ENCODE data around the gene SHISA9. TPM values are rescaled to one million over a fixed set of nuclear protein-coding genes. Genes with fewer than 3 reads are reported as not detected.
"Not testable (repeated sequence)": the region's sequence is repeated elsewhere in the genome, so short reads cannot be mapped to it uniquely, and the experiment has no call there.

The SHISA9 gene
- not detected for polyA plus RNA-seq (2012; ENCODE audit: insufficient read depth, insufficient read length)

- DNase-seq (ENCODE audit: low read depth, low spot score), result no peak
- H3K4me3 ChIP-seq (ENCODE audit: low read length), result no peak within 1 kb of the TSS
These were observed at the start of gene SHISA9 for GRCh38 chr16:12901597-12902461. SHISA9 (plus strand) TSS chr16:12901598.

GRCh38 chr16:12853972-12854371 is 47.4 kb upstream of the SHISA9 start:
- no peak overlapping the region for H3K4me3 ChIP-seq (ENCODE audit: low read length)
- no peak for DNase-seq (ENCODE audit: low read depth, low spot score)

DNA sequence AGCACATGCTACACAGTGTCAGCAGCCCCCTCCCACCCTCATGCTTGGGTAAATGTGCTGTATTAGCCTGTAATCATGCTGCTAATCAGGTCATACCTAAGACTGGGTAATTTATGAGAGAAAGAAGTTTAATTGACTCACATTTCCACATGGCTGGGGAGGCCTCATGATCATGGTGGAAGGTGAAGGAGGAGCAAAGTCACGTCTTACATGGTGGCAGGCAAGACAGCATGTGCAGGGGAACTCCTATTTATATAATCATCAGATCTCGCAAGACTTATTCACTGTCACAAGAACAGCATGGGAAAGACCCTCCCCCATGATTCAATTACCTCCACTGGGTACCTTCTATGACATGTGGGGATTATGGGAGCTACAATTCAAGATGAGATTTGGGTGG is 44.0 kb upstream of the SHISA9 start:
- H3K4me3 ChIP-seq (ENCODE audit: low read length); DNase-seq (ENCODE audit: low read depth, low spot score): not testable (repeated sequence)

DNA sequence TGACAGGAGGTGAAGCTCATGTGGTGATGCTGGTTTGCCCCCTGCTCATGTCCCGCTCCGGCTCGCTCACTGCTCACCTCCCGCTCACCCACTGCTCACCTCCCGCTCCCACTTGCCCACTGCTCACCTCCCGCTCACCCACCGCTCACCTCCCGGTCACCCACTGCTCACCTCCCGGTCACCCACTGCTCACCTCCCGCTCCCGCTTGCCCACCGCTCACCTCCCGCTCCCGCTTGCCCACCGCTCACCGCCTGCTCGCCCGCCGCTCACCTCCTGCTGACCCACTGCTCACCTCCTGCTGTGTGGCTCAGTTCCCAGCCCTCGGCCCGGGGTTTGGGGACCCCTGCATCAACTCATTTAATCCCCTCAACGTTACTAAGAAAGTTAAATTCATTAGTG is 39.1 kb upstream of the SHISA9 start:
- H3K4me3 ChIP-seq (ENCODE audit: low read length), result no peak overlapping the region
- no peak for DNase-seq (ENCODE audit: low read depth, low spot score)

DNA sequence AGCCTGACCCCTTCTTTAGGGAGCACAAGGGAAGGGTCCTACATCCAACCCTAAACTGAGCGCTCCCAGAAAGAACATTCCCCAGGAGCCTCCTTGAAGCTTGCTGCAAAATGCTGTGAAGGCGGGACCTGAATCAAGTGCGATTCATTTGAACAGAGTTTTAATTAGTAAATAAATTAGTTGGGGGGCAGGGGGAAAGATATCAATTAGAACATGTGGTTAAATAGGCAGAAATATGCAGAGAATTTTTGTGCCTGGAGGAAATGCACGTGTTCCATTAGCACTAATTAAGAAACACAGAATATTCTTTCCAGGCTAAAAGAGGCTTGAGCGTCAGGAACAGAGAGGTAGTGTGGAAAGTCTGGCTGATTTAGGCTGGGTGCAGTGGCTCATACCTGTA is 38.5 kb upstream of the SHISA9 start:
- no peak for DNase-seq (ENCODE audit: low read depth, low spot score)
- no peak overlapping the region for H3K4me3 ChIP-seq (ENCODE audit: low read length)

GRCh38 chr16:12866981-12867551 is 34.3 kb upstream of the SHISA9 start:
- no peak overlapping the region for H3K4me3 ChIP-seq (ENCODE audit: low read length)
- no peak for DNase-seq (ENCODE audit: low read depth, low spot score)

DNA sequence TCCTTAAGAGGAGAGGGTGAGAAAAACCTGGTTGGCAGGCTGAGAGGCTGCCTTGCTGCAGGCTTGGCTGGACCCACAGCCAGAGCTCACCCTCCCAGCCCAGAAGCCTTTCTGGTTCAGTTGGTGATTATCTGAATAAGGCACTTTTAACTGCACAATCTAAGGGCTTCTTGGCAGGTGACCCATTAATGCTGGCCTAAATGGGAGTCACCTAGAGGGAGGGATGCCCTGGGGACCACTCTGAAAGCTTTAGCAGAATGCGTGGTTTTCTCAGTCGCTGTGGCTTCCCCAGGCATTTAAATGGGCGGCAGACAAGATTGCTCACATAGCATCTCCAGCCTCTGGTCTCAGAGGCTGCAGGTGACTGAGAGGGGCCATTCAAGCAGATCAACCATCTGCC is 33.2 kb upstream of the SHISA9 start:
- DNase-seq (ENCODE audit: low read depth, low spot score), result no peak
- no peak overlapping the region for H3K4me3 ChIP-seq (ENCODE audit: low read length)

GRCh38 chr16:12868788-12869187 is 32.6 kb upstream of the SHISA9 start:
- DNase-seq (ENCODE audit: low read depth, low spot score), result no peak
- H3K4me3 ChIP-seq (ENCODE audit: low read length), result no peak overlapping the region

GRCh38 chr16:12869698-12870427 is 31.5 kb upstream of the SHISA9 start:
- H3K4me3 ChIP-seq (ENCODE audit: low read length), result no peak overlapping the region
- no peak for DNase-seq (ENCODE audit: low read depth, low spot score)

- no peak for DNase-seq (ENCODE audit: low read depth, low spot score)
- H3K4me3 ChIP-seq (ENCODE audit: low read length), result no peak overlapping the region
These were observed 29.6 kb upstream of the SHISA9 start for GRCh38 chr16:12871784-12872183.

DNA sequence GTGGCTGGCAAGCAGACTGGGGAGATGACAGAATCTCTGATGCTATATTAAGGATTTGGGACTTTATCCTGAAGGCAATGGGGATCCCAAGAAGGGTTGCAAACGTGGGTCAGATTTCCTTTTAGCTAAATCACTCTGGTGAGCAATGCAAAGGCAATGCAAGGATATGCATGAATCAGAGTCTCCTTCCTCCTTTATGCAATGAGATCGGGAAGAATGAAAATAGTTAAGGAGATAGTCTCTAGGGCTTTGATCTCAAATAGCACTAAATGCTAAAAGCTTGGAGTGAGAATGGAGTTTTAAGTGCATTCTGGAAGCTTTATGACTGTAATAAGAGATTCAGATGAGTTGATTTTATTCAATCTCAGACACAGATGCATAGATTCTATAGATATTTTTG is 27.2 kb upstream of the SHISA9 start:
- no peak for DNase-seq (ENCODE audit: low read depth, low spot score)
- no peak overlapping the region for H3K4me3 ChIP-seq (ENCODE audit: low read length)

- H3K4me3 ChIP-seq (ENCODE audit: low read length), result no peak overlapping the region
- DNase-seq (ENCODE audit: low read depth, low spot score), result no peak
These were observed 24.6 kb upstream of the SHISA9 start for GRCh38 chr16:12876778-12877177.

DNA sequence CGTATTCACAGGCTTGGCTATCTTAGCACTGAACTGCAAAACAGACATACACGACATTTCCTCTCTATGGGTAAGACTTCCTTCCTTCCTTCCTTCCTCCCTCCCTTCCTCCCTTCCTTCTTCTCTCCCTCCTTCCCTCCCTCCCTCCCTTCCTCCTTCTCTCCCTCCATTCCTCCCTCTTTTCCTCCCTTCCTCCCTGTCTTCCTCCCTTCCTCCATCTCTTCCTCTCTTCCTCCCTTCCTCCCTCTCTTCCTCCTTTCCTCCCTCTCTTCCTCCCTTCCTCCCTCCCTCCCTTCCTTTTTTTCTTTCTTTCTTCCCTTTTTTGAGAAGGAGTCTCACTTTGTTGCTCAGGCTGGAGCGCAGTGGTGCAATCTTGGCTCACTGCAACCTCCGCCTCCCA is 22.4 kb upstream of the SHISA9 start:
- no peak for DNase-seq (ENCODE audit: low read depth, low spot score)
- H3K4me3 ChIP-seq (ENCODE audit: low read length), result no peak overlapping the region

GRCh38 chr16:12879812-12880211 is 21.6 kb upstream of the SHISA9 start:
- no peak overlapping the region for H3K4me3 ChIP-seq (ENCODE audit: low read length)
- DNase-seq (ENCODE audit: low read depth, low spot score), result no peak

DNA sequence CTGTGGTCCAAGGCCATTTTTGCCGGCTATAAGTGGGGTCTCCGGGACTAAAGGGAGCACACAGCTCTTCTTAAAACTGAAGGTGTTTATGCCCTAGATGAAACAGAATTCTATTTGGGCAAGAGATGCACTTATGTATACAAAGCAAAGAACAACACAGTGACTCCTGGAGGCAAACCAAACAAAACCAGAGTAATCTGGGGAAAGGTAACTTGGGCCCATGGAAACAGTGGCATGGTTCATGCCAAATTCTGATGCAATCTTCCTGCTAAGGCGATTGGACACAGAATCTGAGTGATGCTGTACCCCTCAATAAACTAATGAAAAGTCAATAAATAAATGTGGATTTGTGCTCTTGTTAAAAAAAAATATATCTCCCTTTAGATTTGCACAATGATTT is 20.2 kb upstream of the SHISA9 start:
- H3K4me3 ChIP-seq (ENCODE audit: low read length), result no peak overlapping the region
- no peak for DNase-seq (ENCODE audit: low read depth, low spot score)

- no peak for DNase-seq (ENCODE audit: low read depth, low spot score)
- H3K4me3 ChIP-seq (ENCODE audit: low read length), result no peak overlapping the region
These were observed 19.7 kb upstream of the SHISA9 start for GRCh38 chr16:12881740-12882139.

DNA sequence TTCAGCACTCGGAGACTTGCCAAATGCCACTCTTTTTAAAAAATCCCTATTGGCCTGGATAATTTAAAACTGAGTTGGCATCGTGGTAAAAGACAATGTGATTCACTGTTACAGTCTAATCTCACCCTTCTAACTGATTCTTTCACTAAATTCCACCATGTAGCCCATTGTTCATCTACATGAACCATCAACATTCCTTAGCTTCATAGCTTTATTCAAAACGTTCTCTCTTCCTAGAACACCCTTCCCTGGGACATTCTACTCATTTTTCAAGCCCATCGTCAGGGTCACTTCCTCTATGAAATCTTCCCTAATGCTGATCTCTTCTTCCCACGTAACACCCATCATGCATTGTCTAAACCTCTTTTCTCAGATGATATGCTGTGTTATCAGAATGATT is 15.7 kb upstream of the SHISA9 start:
- no peak for DNase-seq (ENCODE audit: low read depth, low spot score)
- H3K4me3 ChIP-seq (ENCODE audit: low read length), result no peak overlapping the region

GRCh38 chr16:12891836-12892235 is 9.6 kb upstream of the SHISA9 start:
- no peak for DNase-seq (ENCODE audit: low read depth, low spot score)
- H3K4me3 ChIP-seq (ENCODE audit: low read length), result no peak overlapping the region

- DNase-seq (ENCODE audit: low read depth, low spot score), result no peak
- H3K4me3 ChIP-seq (ENCODE audit: low read length), result no peak overlapping the region
These were observed 8.2 kb upstream of the SHISA9 start for GRCh38 chr16:12893050-12893750.

DNA sequence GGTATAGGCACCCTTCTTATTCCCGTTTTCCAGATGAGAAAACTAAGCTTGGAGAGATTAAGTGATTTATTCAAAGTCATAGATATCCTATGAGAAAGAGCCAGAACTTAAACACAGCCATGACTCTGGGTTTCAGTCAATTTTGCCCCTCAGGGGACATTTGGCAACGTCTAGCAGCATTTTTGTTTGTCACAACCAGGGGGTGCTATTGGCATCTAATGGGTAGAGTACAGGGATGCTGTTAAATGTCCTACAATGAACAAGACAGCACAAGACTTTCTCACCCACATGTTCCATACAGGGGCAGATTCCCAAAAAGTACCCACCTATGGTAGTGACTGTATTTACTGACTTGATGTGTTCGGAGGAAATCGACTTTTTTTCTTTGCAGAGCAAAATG is 4.8 kb upstream of the SHISA9 start:
- no peak overlapping the region for H3K4me3 ChIP-seq (ENCODE audit: low read length)
- peak; percentile 48 for DNase-seq (ENCODE audit: low read depth, low spot score)
